Adrenal gland (tissue), 12 donors: ENCODE data around the gene ANKMY1. TPM values are rescaled to one million over a fixed set of nuclear protein-coding genes. Genes with fewer than 3 reads are reported as not detected.

Experiments
- DNase-seq, 7 donors: peaks; one replicate each; pipeline ENCODE4 v3.0.0-alpha.2; 2019 to 2020
- H3K27ac ChIP-seq, 5 donors: fragments of 200-600 bp; sonication (generic) in 4 of 5; 1 replicate in 3 of 5; 2 replicates in 2 of 5; pipeline versions ENCODE4 v1.5.1 to v1.8.0; 2016 to 2020; ENCODE audit warnings: mild to moderate bottlenecking in 1 of 5
- H3K27me3 ChIP-seq: fragments of 200-600 bp; 2 replicates; pipeline ENCODE4 v1.8.0; 2021
- H3K36me3 ChIP-seq, 2 donors: fragments of 200-600 bp; replicated peaks in 1 of 2; 1 replicate in 1 of 2; 2 replicates in 1 of 2; pipeline versions ENCODE4 v1.5.1 to v1.8.0; 2018 to 2022
- H3K4me1 ChIP-seq, 2 donors: fragments of 200-600 bp; replicated peaks in 1 of 2; 1 replicate in 1 of 2; 2 replicates in 1 of 2; pipeline versions ENCODE4 v1.5.1 to v1.8.0; 2018 to 2021
- H3K4me3 ChIP-seq, 4 donors: fragments of 200-600 bp; sonication (generic) in 3 of 4; one replicate each; pipeline ENCODE4 v1.5.1; 2016 to 2018
- H3K9me3 ChIP-seq, 3 donors: fragments of 200-600 bp; sonication (generic) in 1 of 3; replicated peaks in 1 of 3; 1 replicate in 2 of 3; 2 replicates in 1 of 3; pipeline versions ENCODE4 v1.5.1 to v1.8.0; 2016 to 2021
- CTCF ChIP-seq, 6 experiments: fragments of 450-650 bp in 4 of 6; fragments of 200-600 bp in 2 of 6; sonication (generic) in 1 of 6; IDR thresholded peaks; 1 replicate in 5 of 6; 2 replicates in 1 of 6; pipeline versions ENCODE4 v1.5.1 to v1.8.0; 2016 to 2021; ENCODE audit warnings: antibody characterized with exemption in 6 of 6, mild to moderate bottlenecking in 2 of 6, moderate library complexity in 1 of 6
- POLR2A ChIP-seq, 2 donors: fragments of 450-650 bp; IDR thresholded peaks; one replicate each; pipeline ENCODE4 v1.6.1; 2017; ENCODE audit warnings: antibody characterized with exemption in 2 of 2, mild to moderate bottlenecking in 2 of 2, moderate library complexity in 1 of 2
- WGBS, 4 donors: extraction: QIAGEN DNeasy Blood & Tissue Kit in 2 of 4; methylation state at CpG; one replicate each; pipeline versions ENCODE4 v1.1.5 to v1.1.7; 2013 to 2017; 5-methylcytosine and 5-hydroxymethylcytosine counted together
- intact Hi-C, 2 donors: fragments of 100-400 bp; cut with DNase I; formaldehyde crosslinking; loops; one replicate each; pipeline versions ENCODE4 v1.14.1 to v1.15.0; 2022 to 2023
- polyA plus RNA-seq, 3 donors: library from polyadenylated mRNA; stranded (reverse); fragments of 200-250 nt in 2 of 3; fragments of 350-450 nt in 1 of 3; fragmentation: Illumina TruSeq in 1 of 3; extraction: RNeasy Lipid Tissue Mini Kit (QIAGEN cat#74804) in 1 of 3; gene quantifications; one replicate each; pipeline ENCODE4 v1.2.3, GENCODE V29; 2013 to 2014
- total RNA-seq, 9 donors: library from RNA; depleted of rRNA in 4 of 9; stranded (reverse); fragments of >200 nt in 4 of 9; fragments of 120-200 nt in 1 of 9; fragmentation: NEBNext Ultra II Directional in 1 of 9; extraction: Animal tissue kit (Norgen Biotek cat#: 25700) in 1 of 9; gene quantifications; one replicate each; pipeline versions ENCODE4 v1.1.0 to v1.2.4, GENCODE V29; 2013 to 2023
- donor health status: healthy with polysubstance abuse.
- donor health status: Bipolar disorder and iron deficiency.
- donor health status: DM: yes; HTN: yes; CAD: no.
- donor health status: DM: no; HTN: no; CAD: no.
- donor health status: DM: no; HTN: no; CAD: no.
- donor health status: DM: yes; HTN: yes; CAD: no.

ANKMY1 gene
- total and polyA plus RNA-seq, 12 donors: 7.2 to 31.7 (median 12.0) TPM

- H3K4me1 ChIP-seq: peaks cover 16 to 44% of the 10 kb centered on the region in 2 donors
Observed at GRCh38 chr2:240558236-240558761, 511 bp upstream of the ANKMY1 start.

DNA sequence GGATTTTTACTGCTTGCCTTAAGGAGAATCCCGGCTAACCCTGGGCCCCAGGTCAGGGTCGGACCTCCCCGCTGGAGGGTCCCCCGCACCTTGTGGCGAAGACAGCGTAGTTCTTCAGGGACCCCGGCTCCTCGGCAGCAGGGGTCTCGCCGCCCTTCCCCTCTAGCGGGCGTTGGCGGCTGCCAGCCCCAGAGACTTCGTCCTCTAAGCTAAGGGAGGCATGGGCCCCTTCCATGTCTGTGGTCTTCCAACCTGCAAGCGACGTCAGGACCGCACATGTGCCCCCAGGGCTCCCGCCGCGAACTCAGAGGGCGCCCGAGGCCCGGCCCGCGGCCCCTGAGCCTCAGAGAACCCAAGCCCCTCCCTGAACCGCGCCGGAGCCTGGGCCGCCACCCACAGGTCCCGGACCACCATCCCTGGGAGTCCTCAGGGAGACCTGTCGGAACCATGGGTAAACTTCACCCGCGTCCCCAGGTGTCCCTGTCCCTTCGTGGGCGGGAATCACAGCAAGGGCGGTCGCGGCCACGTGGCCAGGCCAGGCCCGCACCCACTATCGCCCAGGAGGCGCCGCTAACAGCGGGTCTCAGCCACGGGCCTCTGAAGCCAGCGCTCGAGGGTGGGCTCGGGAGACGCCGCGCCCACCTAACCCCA is 562 bp downstream of the ANKMY1 start:
- Histone ChIP-seq H3K27ac (no peak overlapping the region), H3K36me3 (peaks cover 0 to 7% of the 10 kb centered on the region in 2 donors), H3K27me3 (no peaks in the 10 kb centered on the region), H3K4me1 (peaks cover 16 to 42% of the 10 kb centered on the region in 2 donors), H3K4me3 (peak overlapping the region in 2 of 4 donors; percentile 42 to 64), H3K9me3 (no peaks in the 10 kb centered on the region)
- 29 to 56% (median 31%) methylated on average over 6 to 51 of the region's 51 CpGs; no CpG with 5 or more reads in 1 of the 4 donors for WGBS, 4 donors
- DNase-seq: peak in 5 of 7 donors; percentile 19 to 53 (median 20)
- intact Hi-C loops: no loop called here
- TF ChIP-seq POLR2A (IDR thresholded peaks at IDR 0.05): no peak
- no peak for TF ChIP-seq CTCF (IDR thresholded peaks at IDR 0.05)

More at GRCh38 chr2:240558236-240558761, 511 bp upstream of the ANKMY1 start:
- whole genome bisulfite sequencing, 4 donors: 76 to 84% (median 81%) methylated on average over 16 to 18 of the region's 18 CpGs
- H3K9me3 ChIP-seq: no peaks in the 10 kb centered on the region
- no peaks in the 10 kb centered on the region for H3K27me3 ChIP-seq
- TF ChIP-seq POLR2A (IDR thresholded peaks at IDR 0.05) (no peak), CTCF (IDR thresholded peaks at IDR 0.05) (no peak)
- peak overlapping the region in 1 of 4 donors; percentile 64 for H3K4me3 ChIP-seq
- no peaks in the 10 kb centered on the region for H3K36me3 ChIP-seq
- intact Hi-C loops: no loop called here
- no peak overlapping the region for H3K27ac ChIP-seq
- DNase-seq: peak in 4 of 7 donors; percentile 16 to 55 (median 30)

- H3K4me1 ChIP-seq: peaks cover 12 to 36% of the 10 kb centered on the region in 2 donors
- H3K9me3 ChIP-seq: no peaks in the 10 kb centered on the region
- 60 to 75% (median 64%) methylated on average over 7 to 9 of the region's 9 CpGs for WGBS, 4 donors
- H3K27me3 ChIP-seq: no peaks in the 10 kb centered on the region
- DNase-seq: peak in 6 of 7 donors; percentile 25 to 58 (median 32)
- intact Hi-C loops: no loop called here
- H3K36me3 ChIP-seq: peaks cover 0 to 9% of the 10 kb centered on the region in 2 donors
- no peak for TF ChIP-seq POLR2A (IDR thresholded peaks at IDR 0.05)
- peak in 3 of 6 experiments; percentile 20 to 37 (median 22) for TF ChIP-seq CTCF (IDR thresholded peaks at IDR 0.05)
- no peak overlapping the region for H3K27ac ChIP-seq
- H3K4me3 ChIP-seq: no peak overlapping the region
Observed at GRCh38 chr2:240556553-240557100, 1.2 kb downstream of the ANKMY1 start.

- intact Hi-C loops: no loop called here
- TF ChIP-seq CTCF (IDR thresholded peaks at IDR 0.05) (no peak), POLR2A (IDR thresholded peaks at IDR 0.05) (no peak)
- peaks cover 7 to 31% of the 10 kb centered on the region in 2 donors for H3K4me1 ChIP-seq
Observed at GRCh38 chr2:240555541-240556250, 2.1 kb downstream of the ANKMY1 start.

More at GRCh38 chr2:240555541-240556250, 2.1 kb downstream of the ANKMY1 start:
- peak in 2 of 7 donors; percentile 15 for DNase-seq
- Histone ChIP-seq H3K9me3 (no peaks in the 10 kb centered on the region), H3K27me3 (no peaks in the 10 kb centered on the region), H3K36me3 (peaks cover 2 to 9% of the 10 kb centered on the region in 2 donors), H3K27ac (no peak overlapping the region), H3K4me3 (no peak overlapping the region)
- WGBS, 4 donors: 93 to 96% (median 93%) methylated on average over 7 to 16 of the region's 16 CpGs
